Measurements from ENCODE around the gene ATP2A1.
"Not testable (repeated sequence)": the region's sequence is repeated elsewhere in the genome, so short reads cannot be mapped to it uniquely, and the experiment has no call there.

The ATP2A1 gene

DNA sequence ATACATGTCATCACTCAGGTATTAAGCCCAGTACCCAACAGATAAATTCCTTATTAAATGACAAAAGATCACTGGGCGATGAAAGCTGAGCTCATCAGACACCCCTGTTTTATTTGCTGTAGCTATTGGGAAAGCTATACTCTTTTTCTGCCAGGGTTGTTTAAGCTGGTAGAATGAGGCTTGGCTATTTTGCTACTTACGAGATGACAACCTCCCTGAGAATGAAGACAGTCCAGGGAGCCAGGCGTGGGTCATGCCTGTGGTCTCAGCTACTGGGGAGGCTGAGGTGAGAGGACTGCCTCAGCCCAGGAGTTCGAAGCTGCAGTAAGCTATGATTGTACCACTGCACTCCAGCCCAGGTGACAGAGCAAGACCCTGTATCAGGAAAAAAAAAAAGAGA lies 19.0 kb upstream of the ATP2A1 start:
- DNase-seq (ENCODE audit: low read depth, low spot score): no peak

GRCh38 chr16:28863929-28864793 lies 14.1 kb upstream of the ATP2A1 start:
- DNase-seq (ENCODE audit: low read depth, low spot score): no peak

DNA sequence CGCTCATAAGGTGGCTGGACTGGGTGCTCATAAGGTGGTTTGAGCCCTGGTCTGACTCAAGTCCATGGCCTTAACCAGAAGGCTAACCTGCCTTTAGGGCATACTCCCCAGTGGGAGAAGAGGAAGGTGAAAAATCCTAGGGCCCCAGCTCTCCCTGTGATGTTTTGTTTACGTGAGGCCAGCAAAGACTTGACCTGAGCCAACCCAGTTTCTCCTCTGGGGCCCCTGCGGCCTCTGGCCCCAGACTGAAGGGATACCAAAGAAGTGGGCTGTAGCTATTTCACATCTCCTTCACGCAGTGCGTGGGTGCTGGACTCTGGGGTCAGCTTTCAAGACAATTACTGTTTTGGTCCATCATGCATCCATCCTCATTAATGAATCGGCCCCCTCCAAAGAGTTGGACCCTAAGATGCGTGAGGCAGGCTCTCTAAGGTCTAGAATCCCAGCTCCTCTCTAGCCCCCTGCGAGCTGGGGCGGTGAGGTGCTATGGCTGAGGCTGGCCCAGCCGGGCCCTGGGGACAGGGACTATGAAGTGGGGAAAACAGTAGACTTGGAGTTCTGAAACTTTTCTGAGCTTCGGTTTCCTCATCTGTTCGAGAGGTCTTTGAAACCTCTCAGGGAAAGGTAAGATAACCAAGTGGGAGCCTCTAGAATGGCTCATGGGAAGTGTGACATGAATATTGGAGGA lies 13.1 kb upstream of the ATP2A1 start:
- no peak for DNase-seq (ENCODE audit: low read depth, low spot score)

- DNase-seq (ENCODE audit: low read depth, low spot score): no peak
Measured at GRCh38 chr16:28865722-28866453, 12.4 kb upstream of the ATP2A1 start.

- DNase-seq (ENCODE audit: low read depth, low spot score): no peak
Measured at GRCh38 chr16:28866454-28866804, 11.9 kb upstream of the ATP2A1 start.

GRCh38 chr16:28867241-28867640 lies 11.0 kb upstream of the ATP2A1 start:
- no peak for DNase-seq (ENCODE audit: low read depth, low spot score)

- DNase-seq (ENCODE audit: low read depth, low spot score): not testable (repeated sequence)
Measured at GRCh38 chr16:28867646-28868045, 10.6 kb upstream of the ATP2A1 start.

GRCh38 chr16:28869201-28869600 lies 9.1 kb upstream of the ATP2A1 start:
- no peak for DNase-seq (ENCODE audit: low read depth, low spot score)

DNA sequence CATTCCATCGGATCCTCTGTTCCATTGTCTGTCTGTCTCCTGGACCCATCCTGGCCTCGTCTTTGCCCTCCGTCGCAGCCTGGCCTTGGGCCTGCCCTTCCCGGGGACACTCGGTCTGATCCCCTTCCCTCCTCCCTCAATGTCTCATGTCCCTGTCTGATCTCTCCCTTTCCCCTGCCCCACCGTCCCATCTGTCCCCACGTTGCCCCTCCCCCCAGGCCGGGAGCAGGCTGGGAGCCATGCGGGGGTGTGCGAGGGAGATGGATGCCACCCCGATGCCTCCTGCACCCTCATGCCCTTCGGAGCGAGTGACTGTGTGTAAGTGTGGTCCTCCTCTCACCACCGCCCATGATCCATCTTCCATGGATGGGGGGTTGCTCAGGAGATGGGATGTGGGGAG lies 5.3 kb upstream of the ATP2A1 start:
- no peak for DNase-seq (ENCODE audit: low read depth, low spot score)

- no peak for DNase-seq (ENCODE audit: low read depth, low spot score)
Measured at GRCh38 chr16:28873543-28874201, 4.6 kb upstream of the ATP2A1 start.

- DNase-seq (ENCODE audit: low read depth, low spot score): no peak
Measured at GRCh38 chr16:28874406-28874805, 3.9 kb upstream of the ATP2A1 start.

- DNase-seq (ENCODE audit: low read depth, low spot score): no peak
Measured at GRCh38 chr16:28875134-28876018, 2.9 kb upstream of the ATP2A1 start.

DNA sequence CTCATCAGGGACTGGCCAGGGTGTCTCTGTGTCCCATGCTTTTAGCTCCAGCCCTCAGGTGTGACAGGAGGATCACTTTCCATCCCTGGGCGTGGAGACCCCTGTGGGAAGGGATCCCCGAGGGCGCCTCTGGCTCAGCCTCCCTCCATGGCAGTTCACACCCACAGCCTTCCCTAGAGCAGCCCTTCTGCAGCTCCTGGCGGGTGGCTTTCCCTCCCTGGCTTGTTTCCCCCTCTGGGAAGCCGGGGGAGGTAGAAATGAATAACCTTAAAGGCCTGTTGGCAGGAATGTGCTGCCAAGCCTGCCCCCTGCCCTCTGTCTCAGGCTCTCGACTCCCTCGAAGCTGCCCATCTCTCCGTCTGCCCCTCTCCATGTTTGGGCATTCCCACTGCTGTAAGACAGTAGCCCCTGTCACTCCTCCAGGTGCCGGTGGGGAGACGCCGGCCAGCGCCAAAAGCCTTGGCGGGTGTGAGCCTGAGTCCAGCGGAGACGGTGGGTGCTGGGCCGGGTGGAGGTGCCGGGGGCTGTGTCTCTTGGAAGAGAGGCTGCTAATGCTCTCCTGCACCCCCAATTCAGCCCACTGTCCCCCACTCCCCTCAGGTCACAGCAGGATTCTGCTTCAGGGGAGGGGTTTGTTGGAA lies 2.1 kb upstream of the ATP2A1 start:
- no peak for DNase-seq (ENCODE audit: low read depth, low spot score)

DNA sequence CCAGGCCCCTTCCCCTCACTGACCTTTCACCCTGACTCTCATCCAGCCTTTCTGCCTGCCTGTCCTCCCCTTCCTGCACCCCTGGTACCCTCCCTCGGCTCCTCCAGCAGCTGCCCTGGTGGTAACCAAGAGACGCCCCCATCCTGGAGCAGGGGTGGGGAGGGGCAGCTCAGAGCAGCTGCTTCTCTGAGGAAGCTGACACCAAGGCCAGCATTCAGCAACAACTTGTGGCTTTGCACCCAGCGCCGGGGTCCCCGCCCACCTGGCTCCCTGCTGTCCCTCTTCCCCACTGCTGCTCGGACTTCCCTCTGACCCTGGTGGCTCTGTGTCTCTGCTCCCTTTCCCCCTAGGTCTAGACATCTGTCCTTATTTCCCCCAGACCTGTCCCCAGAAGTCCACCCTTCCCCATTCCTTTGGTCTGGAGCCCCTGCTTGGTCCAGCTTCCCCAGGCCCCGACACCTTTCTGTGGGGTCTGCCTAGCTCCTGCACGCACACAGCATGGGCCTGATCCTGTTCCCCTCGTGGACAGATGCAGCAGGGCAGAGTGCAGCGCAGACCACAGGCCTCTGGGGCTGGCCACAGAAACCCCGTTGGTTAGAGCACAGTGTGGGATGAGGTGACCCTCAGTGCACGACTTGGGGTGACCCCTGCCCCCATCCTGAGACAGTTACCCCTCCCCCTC lies 1.2 kb upstream of the ATP2A1 start:
- DNase-seq (ENCODE audit: low read depth, low spot score): no peak

DNA sequence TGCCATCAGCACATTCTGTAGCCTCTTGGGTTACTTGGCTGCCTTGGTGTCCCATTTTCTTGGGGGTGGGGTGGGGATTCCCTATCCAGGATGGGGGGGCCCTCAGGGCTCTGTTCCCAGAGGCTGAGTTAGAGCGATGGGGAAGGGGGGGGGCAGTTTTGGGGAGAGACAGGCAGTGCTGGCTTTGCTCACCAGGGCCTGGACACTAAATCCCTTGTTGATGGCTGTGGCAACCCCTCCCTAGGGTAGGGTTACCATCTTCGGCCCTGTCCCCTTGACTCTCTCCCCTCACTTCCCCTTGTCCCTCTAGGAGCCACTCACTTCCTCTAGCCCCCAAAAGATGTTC lies 660 bp upstream of the ATP2A1 start:
- no peak for DNase-seq (ENCODE audit: low read depth, low spot score)

DNA sequence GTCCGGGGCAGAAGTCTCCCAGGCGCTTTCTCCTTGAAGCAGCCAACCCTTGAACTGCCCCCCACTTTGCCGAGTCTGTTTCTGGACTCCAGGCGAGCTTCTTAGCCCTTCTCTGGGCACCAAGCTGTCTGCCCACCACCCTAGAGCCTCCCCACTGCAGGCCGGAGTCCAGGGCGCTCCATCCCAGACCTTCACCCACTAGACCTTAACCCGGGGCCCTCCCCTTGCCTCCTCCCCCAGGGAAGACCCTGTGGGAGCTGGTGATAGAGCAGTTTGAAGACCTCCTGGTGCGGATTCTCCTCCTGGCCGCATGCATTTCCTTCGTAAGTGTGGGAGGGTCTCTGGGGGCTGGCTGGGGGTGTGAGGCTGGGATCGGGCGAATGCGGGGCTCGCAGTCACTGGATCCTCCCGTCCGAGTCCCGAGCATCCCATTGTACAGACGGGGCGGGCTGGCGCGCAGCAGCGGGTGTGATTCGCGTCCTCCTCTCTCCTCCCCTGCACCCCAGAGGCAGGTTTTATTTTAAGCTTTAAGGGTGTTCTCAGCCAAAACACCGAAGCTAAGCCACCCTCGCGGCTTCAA lies 1.1 kb downstream of the ATP2A1 start:
- no peak for DNase-seq (ENCODE audit: low read depth, low spot score)

DNA sequence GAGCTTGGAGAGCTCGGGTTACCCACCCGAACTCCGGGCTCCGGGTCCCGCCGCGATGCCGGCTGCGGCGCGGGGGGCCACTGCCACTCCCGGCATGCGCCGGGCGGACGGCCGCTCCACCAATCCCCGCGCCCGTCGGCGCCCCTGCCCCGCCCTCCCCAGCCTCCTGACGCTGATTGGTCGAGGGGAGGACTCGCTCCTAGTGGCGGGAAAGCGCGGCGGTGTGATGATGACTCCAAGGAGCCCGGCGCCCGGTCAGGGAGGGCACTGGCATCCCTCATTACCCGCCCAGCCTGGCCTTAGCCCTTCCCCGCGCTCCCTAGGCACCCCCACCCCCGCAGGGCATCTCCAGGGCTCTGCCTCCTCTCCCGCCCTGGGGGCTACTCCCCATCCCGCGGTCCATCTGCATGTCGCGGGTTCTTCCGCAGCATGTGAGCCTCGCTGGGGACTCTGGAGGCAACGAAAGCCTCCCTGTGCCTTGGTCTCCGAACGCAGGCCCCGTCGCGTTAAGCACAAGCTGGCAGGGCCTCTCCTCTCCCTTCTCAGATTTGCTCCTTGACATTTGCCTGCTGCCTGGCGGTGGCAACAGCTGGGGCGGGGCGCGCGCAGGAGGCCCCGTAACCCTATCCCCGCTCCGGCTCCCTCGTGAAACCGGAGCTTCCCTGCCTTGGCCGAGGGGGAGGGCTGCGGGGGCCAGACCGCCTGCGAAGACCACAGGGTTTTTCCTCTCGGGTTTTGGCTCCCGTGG lies 1.7 kb downstream of the ATP2A1 start:
- peak; percentile 71 for DNase-seq (ENCODE audit: low read depth, low spot score)

DNA sequence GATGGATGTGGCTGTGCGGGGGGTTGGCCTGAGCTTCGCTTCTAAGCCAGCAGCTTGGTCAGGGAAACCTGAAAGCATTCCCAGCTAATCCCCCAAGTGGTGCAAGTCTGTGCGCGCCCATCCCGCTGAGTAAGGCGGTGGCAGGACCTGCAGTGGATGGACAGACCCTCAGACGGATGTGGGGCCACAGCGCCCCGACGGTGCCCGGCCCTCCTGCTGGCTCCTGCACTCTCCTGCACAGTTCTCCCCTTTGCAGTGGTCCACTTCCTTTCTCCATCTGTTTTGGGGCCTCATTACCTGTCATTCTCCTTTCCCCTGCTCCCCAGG lies 2.3 kb downstream of the ATP2A1 start:
- no peak for DNase-seq (ENCODE audit: low read depth, low spot score)

- no peak for DNase-seq (ENCODE audit: low read depth, low spot score)
Measured at GRCh38 chr16:28880955-28881354, 2.7 kb downstream of the ATP2A1 start.

Measured in smooth muscle cell of the brain vasculature (primary cell).